Ecto neural progenitor cell (in vitro differentiated cells): ENCODE results near the gene ZNF415.
"Not testable (repeated sequence)": the region's sequence is repeated elsewhere in the genome, so short reads cannot be mapped to it uniquely, and the experiment has no call there.

Source experiments
- DNase-seq: peaks from one replicate; pipeline ENCODE4 v3.0.0-alpha.2; 2018; ENCODE audit warnings: low spot score

ZNF415 gene

DNA sequence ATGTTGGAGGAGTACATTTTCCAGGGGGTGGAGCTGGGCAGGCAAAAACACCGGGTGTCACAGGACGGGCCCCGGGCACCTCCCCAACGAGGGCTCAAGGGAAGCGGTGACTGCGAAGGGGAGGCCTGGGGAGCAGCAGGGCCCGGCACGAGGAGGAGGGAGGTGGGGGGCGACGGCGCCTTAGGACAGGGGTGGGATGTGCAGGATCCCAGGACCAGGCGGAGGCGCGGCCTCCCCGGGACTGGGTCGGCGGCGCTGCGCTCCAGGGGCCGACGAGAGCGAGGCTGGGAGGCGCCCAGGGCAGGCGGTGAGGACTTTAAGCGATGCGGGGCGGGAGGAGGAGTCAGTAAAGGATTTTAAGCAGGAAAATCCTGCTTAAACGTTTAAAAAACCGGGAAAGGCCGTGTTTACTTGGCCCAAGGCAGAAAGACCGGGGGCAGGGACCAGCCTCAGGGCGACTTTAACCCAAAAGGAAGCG is 29.9 kb downstream of the ZNF415 start:
- DNase-seq, result no peak

DNA sequence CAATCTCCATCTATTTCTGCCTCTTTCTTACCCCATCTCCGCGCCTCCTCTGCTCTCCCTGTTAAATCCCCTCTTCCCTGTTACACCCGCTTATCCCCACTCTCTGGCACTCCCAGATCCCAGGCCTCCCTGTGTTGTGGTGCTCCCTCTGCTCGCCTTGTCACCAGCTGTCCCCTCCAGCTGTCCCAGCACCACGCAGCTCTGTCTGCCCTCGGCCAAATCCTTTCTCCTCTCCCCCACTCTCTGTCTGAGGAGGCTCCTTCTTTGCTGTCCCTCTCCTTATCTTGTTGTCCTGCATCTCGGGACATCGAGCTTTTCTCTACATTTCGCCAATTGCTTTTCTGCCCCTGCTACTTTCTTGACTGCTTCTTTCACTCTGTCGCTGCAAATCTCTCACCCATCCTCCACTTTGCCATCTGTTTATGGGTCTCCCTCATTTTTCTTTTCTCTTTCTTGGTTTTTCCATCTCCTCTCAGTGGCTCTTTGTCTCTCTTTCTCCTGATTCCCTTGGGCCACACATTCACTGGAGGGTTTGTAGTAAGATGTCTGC is 30.4 kb downstream of the ZNF415 start:
- DNase-seq, result peak; percentile 50

DNA sequence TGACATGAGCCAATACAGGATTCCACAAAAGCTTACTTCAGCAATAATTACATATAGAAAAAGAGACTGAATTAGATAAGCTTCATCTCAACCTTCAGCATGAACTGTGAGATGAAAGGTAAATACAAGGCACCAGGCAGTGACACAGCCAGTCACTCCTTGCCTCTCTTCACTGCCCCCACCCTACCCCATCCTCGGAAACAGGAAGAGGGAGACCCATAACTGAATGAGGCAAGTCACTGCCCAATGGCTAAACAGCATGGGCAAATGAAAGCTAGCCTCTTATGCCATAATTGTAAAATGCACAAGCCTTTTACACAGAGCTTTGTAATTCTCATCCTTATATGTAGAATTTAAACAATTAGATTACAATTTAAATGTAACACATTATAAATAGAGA is 31.2 kb downstream of the ZNF415 start:
- DNase-seq, result no peak

DNA sequence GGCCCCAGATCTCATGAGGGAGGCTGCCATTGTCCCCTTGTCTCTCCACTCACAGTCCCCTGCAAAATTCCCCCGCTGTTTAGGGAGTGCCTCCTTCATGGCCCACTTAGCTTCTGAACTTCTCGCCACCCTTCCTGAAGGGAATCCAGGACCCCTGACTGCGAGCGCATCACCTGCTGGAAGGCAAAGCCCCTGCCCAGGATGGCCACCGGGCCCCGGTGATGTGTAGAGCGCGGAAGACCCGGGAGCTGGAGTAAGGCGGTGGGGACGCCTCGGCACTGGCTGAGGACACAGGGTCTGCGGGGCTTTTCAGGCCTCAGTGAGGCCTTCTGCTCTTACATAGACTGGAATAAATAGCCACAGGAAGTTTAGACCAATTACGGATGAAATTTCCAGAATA is 34.1 kb downstream of the ZNF415 start:
- not testable (repeated sequence) for DNase-seq

DNA sequence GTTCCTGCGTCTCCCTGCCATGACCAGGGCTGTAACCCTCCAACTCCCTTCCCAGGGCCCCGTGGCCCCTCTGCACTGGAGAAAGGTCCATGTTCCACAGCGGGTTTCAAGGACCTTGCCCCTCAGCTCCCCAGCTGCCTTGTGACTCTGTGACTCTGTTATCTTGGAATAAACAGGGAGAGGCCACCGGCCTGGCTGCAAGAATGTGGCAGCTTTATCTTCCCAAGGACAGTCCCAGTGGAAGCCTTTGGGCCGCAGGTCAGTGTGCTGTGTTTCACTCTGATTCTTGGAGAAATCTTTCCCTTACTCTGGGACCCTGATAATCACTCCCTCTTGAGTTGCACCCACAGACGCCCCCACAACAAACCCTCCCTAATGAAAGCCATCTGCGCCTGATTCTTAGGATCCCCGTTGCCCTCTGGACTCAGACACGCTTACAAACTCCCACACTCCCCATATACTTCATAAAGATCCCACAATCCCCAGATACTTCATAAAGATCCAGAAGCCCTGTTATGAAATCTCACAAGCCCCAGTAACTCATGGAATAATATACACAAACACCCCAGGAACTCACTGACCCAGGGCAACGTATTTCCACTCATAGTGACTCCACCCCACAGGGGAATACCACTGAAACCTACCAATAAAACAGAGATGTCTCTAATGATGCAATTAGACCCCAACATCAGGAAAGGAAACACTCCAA is 35.6 kb downstream of the ZNF415 start:
- not testable (repeated sequence) for DNase-seq

DNA sequence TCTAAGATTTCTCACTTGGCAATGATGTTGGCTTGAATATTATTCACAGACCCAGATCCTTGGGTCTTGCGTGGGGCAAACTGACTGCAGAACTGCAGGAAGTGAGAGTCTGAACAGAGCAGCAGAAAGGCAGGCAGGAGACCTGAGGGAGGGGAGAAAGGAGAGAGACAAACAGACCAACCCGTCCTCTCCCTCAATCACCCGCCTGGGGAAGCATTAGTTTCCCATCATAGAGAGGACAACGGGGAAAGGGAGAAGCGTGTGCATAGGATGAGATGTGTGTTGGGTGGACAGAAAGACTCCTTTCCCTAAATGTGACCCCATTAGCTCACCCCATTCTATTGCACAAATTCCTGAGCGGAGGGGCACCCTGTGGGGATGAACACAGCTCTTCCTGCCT is 36.1 kb downstream of the ZNF415 start:
- DNase-seq, result not testable (repeated sequence)

DNA sequence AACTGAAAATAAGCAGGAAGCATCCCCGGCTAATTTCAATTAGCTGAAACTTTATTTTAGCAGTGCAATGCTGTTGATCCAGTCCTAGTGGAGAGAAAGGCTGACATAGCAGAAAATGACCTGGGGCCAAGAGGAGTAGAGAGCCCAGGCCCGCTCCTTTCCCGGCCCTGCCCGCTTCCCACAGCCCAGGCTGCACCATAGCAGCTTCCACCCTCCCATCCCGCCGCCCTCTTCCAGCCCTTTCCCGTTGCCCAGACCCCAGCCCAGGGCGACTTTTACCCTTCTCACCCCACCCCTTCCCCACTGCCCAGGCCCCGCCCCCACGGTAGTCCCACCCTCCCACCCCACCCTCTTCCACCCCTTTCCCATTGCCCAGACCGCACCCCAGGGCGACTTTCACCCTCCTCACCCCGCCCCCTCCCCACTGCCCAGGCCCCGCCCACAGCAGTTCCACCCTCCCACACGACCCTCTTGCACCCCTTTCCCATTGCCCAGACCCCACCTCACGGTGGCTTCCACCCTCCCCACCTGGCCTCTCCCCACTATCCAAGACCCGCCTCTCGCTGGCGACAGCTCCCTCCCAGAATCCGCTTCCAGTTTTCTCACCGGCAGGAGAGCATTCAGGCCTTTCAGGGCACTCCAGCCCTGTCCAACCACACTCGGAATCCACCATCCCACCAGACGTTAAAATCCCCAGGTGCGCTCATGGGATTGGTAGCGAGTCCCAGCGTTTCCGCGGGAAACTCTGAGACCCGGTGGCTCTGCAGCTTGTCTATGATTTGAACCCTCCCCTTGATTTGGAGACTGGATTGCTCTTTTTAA is 37.7 kb downstream of the ZNF415 start:
- DNase-seq, result peak; percentile 85

DNA sequence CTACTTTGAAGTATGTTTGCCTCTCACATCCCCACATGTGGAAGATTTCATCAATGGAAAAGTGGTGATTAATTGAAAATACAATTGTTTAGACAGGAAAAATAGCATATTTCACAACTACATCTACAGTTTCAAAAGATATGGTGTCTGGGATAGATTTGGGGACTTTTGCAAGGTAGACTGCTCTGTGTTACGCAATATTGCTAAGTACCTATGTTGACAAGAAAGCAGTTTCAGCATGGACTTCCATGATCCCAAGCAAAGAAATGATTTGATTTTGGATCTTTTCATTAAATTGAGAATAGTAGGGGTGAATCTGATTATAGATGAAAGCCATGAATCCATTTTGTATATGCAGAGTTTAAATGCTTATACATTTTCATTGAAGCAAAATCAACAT is 40.0 kb downstream of the ZNF415 start:
- DNase-seq, result no peak

DNA sequence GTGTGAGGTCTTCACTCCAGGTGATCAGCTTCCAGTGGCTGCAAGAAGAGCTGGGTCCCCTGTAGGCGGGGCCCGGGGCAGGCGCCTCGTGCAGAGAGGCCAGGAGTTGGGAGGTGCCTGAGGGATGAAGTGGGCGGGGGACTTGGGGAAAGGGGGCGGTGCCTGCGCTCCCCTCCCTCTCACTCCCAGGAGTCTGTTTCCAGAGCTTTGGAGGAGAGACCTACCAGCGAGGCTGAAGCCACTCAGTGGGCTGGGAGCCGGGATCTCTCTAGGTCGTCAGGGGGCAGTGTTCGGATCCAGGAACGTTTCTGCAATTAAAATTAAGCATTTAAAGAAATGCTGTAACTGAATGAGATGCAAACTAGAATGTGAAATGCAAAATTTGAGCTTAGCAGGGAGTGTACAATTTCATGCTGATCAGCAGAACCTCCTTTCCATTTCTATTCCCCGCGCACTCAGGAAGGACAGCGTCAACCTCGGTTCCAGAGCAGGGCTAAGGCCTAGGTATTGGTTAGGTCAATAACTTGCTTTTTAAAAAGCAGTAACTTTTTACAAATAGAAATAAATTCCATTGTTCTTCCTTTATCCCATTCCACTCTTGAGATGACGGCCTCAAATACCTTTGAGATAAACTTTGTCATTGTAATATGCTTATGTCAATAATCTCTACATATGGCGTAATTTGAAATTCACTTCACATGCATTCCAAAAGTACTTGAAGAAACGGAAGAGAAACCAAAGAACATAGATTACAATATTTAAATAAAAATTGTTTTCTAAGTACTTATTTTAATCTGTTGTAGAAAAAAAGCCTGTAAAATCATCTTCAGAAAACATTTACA is 41.1 kb downstream of the ZNF415 start:
- DNase-seq, result peak; percentile 64

DNA sequence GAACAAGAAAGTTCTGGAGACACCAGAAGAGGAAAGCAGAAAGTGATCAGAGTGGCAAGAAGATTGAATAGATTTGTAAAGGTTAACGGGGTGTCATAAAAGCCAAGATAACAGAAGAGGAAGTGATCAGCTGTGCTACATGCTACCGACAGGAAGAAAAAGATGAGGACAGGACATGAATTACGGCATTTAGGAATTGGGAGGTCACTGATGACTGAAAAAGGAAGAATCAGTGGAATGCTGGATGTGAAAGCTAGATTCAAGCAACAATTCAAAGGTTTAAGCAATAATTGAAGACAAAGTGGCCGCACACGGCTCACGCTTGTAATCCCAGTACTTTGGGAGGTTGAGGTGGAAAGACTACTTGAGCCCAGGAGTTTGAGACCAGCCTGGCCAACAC is 44.6 kb downstream of the ZNF415 start:
- DNase-seq, result no peak

DNA sequence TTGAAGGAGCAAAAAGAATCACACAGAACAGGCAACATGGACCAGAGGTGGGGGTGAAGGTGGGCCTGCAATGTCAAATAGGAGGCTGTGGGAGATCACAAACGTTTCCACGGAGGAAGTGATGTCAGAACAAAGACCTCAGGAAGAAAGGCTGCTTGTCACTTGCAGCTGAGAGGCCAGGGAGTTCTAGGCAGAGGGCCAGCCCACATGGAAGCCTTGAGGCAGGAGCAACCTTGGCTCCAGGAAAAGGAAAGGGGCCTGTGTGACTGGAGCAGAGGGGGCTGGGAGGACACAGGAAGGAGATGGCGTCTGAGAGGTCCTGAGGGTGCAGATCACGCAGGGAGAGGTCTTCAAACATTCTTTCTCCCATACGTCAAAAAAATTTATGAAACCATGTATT is 45.8 kb downstream of the ZNF415 start:
- DNase-seq, result no peak

DNA sequence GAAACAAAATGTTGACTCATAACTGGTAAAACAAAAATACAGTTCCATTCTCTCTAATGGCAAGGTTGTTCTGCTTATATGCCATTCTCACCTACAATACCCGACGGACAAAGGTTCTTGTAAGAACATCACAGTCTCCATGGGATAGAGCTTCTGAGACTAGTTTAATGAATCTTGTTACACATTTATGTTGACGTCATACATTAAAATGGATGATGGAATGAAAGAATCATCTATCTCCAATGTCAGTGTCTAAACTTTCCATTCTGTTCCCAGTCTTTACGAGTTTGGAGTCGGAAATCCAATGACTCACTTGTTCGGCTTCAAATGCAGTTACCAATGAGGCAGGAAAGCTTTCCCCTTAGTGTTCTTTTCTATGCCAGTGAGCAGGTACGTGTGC is 47.2 kb downstream of the ZNF415 start:
- no peak for DNase-seq

DNA sequence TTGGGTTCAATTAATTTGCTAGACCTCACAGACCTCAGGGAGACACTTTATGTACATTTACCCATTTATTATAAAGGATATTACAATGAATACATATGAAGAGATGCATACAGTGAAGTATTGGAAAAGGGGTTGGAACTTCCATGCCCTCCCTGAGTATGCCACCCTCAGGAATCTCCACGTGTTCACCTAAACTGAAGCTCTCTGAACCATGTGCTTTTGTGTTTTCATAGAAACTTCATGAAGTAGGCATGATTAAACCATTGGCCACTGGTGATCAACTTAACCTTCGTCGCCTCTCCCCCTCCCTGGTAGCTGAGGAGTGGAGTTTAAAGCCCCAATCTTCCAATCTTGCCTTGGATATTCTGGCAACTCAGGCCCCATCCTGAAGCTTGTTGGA is 49.8 kb downstream of the ZNF415 start:
- no peak for DNase-seq

DNA sequence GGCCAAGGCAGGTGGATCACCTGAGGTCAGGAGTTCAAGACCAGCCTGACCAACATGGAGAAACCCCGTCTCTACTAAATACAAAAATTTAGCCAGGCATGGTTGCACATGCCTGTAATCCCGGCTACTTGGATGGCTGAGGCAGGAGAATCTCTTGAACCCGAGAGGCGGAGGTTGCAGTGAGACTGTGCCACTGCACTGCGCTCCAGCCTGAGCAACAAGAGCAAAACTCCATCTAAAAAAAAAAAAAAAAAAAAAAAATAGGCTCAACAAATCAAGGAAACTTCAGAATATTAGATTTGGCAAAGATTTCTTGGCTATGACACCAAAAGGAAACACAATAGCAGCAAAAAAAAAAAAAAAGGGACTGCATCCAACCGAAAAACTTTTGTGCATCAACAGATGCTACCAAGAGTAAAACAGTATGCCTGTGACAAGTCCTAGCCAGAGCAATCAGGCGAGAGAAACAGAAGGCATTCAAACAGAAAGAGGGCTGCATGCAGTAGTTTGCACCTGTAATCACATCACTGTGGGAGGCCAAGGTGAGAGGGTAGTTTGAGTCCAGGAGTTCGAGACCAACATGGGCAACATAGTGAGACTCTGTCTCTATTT is 53.3 kb downstream of the ZNF415 start:
- DNase-seq, result no peak

DNA sequence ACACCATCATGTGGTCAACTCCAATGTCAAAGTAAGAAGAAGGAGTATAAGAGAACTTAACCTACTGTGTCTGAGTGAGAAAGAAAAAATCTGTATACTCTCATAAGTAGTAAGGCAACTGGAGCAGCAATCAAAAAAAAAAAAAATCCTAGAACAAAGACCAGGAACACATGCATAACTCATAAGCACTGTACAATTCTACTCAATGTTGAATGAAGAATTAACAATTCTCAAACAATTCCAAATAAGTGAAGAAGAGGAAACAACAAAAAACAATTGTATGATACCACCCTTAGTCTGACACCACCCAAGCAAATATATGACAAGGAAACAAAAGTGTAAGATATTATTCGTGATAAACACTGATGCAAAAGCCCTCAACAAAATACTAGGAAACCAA is 54.0 kb downstream of the ZNF415 start:
- no peak for DNase-seq

DNA sequence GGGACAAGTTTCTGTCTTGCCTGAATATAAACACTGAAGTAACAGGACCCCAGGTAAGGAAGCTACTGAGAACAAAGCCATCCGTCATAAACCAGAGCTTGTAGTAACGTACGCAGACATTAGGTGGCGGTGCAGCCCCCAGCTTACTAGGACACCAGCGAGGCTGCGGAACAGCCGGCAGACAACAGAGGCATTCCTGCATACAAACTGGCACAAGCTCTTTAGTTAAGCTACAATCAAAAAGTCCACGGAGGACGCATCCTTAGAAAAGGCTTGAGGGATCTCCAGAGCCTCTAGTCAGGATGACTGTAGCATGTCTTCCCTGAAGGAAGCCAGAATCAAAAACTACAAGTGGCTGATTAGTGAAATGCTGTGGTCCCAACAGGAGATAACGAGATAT is 55.7 kb downstream of the ZNF415 start:
- peak; percentile 75 for DNase-seq

DNA sequence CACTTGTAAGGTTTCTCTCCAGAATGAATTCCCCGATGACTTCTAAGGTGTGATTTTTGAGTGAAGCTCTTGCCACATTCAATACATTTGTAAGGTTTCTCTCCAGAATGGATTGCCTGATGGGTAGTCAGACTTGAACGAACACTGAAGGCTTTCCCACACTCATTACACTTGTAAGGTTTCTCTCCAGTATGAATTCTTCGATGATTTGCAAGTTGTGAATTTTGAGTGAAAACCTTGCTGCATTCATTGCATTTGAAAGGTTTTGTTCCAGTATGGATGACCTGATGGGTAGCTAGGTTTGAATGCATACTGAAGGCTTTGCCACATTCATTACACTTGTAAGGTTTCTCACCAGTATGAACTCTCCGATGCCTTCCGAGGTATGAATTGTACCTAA is 63.9 kb downstream of the ZNF415 start:
- DNase-seq, result no peak

DNA sequence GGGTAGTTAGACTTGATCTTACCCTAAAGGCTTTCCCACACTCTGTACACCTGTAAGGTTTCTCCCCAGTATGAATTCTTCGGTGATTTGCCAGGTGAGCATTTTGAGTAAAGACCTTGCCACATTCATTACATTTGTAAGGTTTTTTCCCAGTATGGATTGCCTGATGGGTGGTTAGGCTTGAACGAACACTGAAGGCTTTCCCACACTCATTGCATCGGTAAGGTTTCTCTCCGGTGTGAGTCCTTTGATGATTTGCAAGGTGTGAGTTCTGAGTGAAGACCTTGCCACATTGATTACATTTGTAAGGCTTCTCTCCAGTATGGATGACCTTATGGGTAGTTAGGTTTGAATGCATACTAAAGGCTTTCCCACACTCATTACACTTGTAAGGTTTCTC is 64.5 kb downstream of the ZNF415 start:
- DNase-seq, result no peak

DNA sequence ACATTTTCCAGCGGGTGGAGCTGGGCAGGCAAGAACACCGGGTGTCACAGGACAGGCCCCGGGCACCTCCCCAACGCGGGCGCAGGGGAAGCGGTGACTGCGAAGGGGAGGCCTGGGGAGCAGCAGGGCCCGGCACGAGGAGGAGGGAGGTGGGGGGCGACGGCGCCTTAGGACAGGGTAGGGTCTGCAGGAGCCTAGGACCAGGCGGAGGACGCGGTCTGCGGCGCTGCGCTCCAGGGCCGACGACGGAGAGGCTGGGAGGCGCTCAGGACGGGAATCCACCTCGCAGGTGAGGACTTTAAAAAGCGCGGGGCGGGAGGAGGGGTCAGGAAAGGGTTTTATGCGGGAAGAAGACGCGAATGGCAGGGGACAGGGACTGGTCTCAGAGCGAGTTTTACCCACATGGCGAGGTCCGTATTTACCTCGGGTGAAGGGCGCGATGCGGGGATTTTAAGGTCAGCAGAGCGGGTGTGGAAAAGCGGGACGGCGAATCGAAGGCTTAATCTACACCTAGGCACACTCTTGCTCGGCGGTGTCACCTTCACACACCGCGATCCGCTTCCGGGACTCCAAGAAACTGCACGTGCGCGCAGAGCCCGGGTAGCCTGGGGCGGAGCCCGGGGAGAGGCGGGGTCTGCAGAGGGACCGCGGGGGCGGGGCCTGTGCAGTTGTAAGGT is 74.7 kb downstream of the ZNF415 start:
- peak; percentile 58 for DNase-seq
